A549 (cell line): ENCODE results near the gene SLC1A2. TPM values are rescaled to one million over a fixed set of nuclear protein-coding genes. Genes with fewer than 3 reads are reported as not detected.

Experiments used
- ATAC-seq, 2 experiments: fragments of 200-7000 bp in 1 of 2; fragments of >200 bp in 1 of 2; cut with Nextera tagmentation in 1 of 2; cut with Tn5 transposase in 1 of 2; 3 replicates each; pipeline versions ENCODE4 v1.8.0 to v1.9.1; 2018 to 2020; ENCODE audit warnings: mild to moderate bottlenecking in 1 of 2, moderate library complexity in 1 of 2
- CTCF ChIA-PET: fragments of 300-600 bp; sonication (Branson Sonifier 250); formaldehyde crosslinking; extraction: SDS; loops from one replicate; lab custom pipeline; 2021; ENCODE audit warnings: antibody characterized with exemption, inconsistent platforms; lab: Yijun Ruan, JAX
- POLR2A ChIA-PET: fragments of 350-600 bp; formaldehyde crosslinking; extraction: SDS; loops from one replicate; lab custom pipeline; 2021; ENCODE audit warnings: antibody characterized with exemption, inconsistent platforms; lab: Yijun Ruan, JAX
- DNase-seq, 2 experiments: peaks; one replicate each; pipeline versions ENCODE4 v3.0.0 to v3.0.0-alpha.2; 2011 to 2016; ENCODE audit warnings: low read depth in 1 of 2, low spot score in 1 of 2
- FAIRE-seq: peaks from 2 replicates; lab custom pipeline; 2011; peaks lifted over from hg19 to GRCh38; lab: Jason Lieb, UNC
- H3K27ac ChIP-seq, 2 experiments: fragments of >200 bp; sonication (Bioruptor Twin); formaldehyde crosslinking; 3 replicates each; pipeline ENCODE4 v1.5.1; 2016 to 2017
- H3K4me1 ChIP-seq: fragments of >200 bp; sonication (Bioruptor Twin); formaldehyde crosslinking; 3 replicates; pipeline ENCODE4 v1.6.1; 2016
- H3K4me2 ChIP-seq: fragments of >200 bp; sonication (Bioruptor Twin); formaldehyde crosslinking; 3 replicates; pipeline ENCODE4 v1.6.1; 2016
- H3K4me3 ChIP-seq: fragments of >200 bp; sonication (Bioruptor Twin); formaldehyde crosslinking; 3 replicates; pipeline ENCODE4 v1.5.1; 2016
- H3K9me3 ChIP-seq: fragments of >200 bp; sonication (Bioruptor Twin); formaldehyde crosslinking; 3 replicates; pipeline ENCODE4 v1.6.1; 2016
- ATOH8 ChIP-seq: fragments of 250-450 bp; sonication (Bioruptor Pico); IDR thresholded peaks from 2 replicates; pipeline ENCODE4 v1.5.0; 2020; ENCODE audit warnings: low read depth, mild to moderate bottlenecking, moderate library complexity
- CBX2 ChIP-seq: fragments of 200-600 bp; sonication (generic); IDR thresholded peaks from 2 replicates; pipeline ENCODE4 v1.6.1; 2016; ENCODE audit warnings: low read depth, mild to moderate bottlenecking, borderline replicate concordance
- GATA3 ChIP-seq: IDR thresholded peaks from 2 replicates; pipeline ENCODE4 v1.6.1; 2012; ENCODE audit warnings: borderline replicate concordance
- HES2 ChIP-seq: fragments of >200 bp; sonication (Bioruptor Twin); formaldehyde crosslinking; IDR thresholded peaks from 2 replicates; pipeline ENCODE4 v1.6.1; 2016
- HEYL ChIP-seq: fragments of 250-450 bp; sonication (Bioruptor Pico); IDR thresholded peaks from 2 replicates; pipeline ENCODE4 v1.8.0; 2021; ENCODE audit warnings: mild to moderate bottlenecking, moderate library complexity
- HOXB13 ChIP-seq: fragments of 250-450 bp; sonication (Bioruptor Pico); IDR thresholded peaks from 2 replicates; pipeline ENCODE4 v1.5.0; 2020; ENCODE audit warnings: low read depth, mild to moderate bottlenecking, moderate library complexity
- MAFK ChIP-seq: fragments of 450-650 bp; IDR thresholded peaks from 2 replicates; pipeline ENCODE4 v1.6.1; 2014; ENCODE audit not compliant: partially characterized antibody
- MYC ChIP-seq: IDR thresholded peaks from 2 replicates; pipeline ENCODE4 v1.6.1; 2012; ENCODE audit warnings: mild to moderate bottlenecking, inconsistent platforms, low read length, improper control_type of control experiment, borderline replicate concordance
- NPAS2 ChIP-seq: fragments of 250-450 bp; sonication (Bioruptor Pico); IDR thresholded peaks from 2 replicates; pipeline ENCODE4 v1.8.0; 2022; ENCODE audit warnings: mild to moderate bottlenecking, moderate library complexity, borderline replicate concordance
- RAD21 ChIP-seq, 2 experiments: fragments of >200 bp in 1 of 2; sonication (Bioruptor Twin) in 1 of 2; formaldehyde crosslinking in 1 of 2; IDR thresholded peaks in 1 of 2; conservative IDR thresholded peaks in 1 of 2; 2 replicates in 1 of 2; 3 replicates in 1 of 2; pipeline ENCODE4 v1.6.1; 2012 to 2018; ENCODE audit warnings: inconsistent platforms in 1 of 2
- RARB ChIP-seq: fragments of 250-450 bp; sonication (Bioruptor Pico); IDR thresholded peaks from 2 replicates; pipeline ENCODE4 v1.8.0; 2021; ENCODE audit warnings: mild to moderate bottlenecking, moderate library complexity
- RCOR1 ChIP-seq: fragments of 150-350 bp; IDR thresholded peaks from 2 replicates; pipeline ENCODE4 v1.6.1; 2014; ENCODE audit warnings: antibody characterized with exemption, low read length, low read depth
- REST ChIP-seq: fragments of 200-600 bp; sonication (generic); IDR thresholded peaks from 2 replicates; pipeline ENCODE4 v1.6.1; 2016; ENCODE audit warnings: antibody characterized with exemption, mild to moderate bottlenecking, moderate library complexity
- SMC3 ChIP-seq: fragments of >200 bp; sonication (Bioruptor Twin); formaldehyde crosslinking; IDR thresholded peaks from 3 replicates; pipeline ENCODE4 v1.6.1; 2018; ENCODE audit warnings: inconsistent platforms
- SREBF2 ChIP-seq: fragments of 450-650 bp; IDR thresholded peaks from 2 replicates; pipeline ENCODE4 v1.6.1; 2014; ENCODE audit warnings: mild to moderate bottlenecking, moderate library complexity
- TP53 ChIP-seq: fragments of 250-450 bp; sonication (Bioruptor Pico); IDR thresholded peaks from 2 replicates; pipeline ENCODE4 v1.5.0; 2021; ENCODE audit warnings: mild to moderate bottlenecking, moderate library complexity
- USF2 ChIP-seq: fragments of 450-650 bp; IDR thresholded peaks from 2 replicates; pipeline ENCODE4 v1.6.1; 2014; ENCODE audit warnings: antibody characterized with exemption
- ZNF302 ChIP-seq: fragments of 250-450 bp; sonication (Bioruptor Pico); IDR thresholded peaks from 2 replicates; pipeline ENCODE4 v1.9.0; 2021; ENCODE audit warnings: inconsistent platforms, mild to moderate bottlenecking, moderate library complexity
- WGBS: methylation state at CpG from one replicate; pipeline ENCODE4 v1.1.6; 2017; ENCODE audit errors: missing lambda C conversion rate; 5-methylcytosine and 5-hydroxymethylcytosine counted together
- polyA plus RNA-seq, 4 experiments: library from polyadenylated mRNA; depleted of rRNA in 3 of 4; stranded (reverse); fragments of >200 nt; fragmentation: RNase III in 1 of 4; extraction: RNeasy Plus Mini Kit Qiagen cat#74134 plus additional on column Dnase treatment in 1 of 4; gene quantifications; 2 replicates in 3 of 4; 3 replicates in 1 of 4; pipeline ENCODE4 v1.2.3, GENCODE V29; 2011 to 2017
- TF ChIP-seq, protein P1 (sequence below): fragments of 250-450 bp; sonication (Bioruptor Pico); IDR thresholded peaks from 2 replicates; pipeline ENCODE4 v1.5.0; 2021; ENCODE audit warnings: mild to moderate bottlenecking, moderate library complexity, borderline replicate concordance
- TF ChIP-seq, protein P2 (sequence below): IDR thresholded peaks from 2 replicates; pipeline ENCODE4 v1.6.1; 2012
- TF ChIP-seq, protein P3 (sequence below): fragments of 150-350 bp; IDR thresholded peaks from 2 replicates; pipeline ENCODE4 v1.6.1; 2014; ENCODE audit warnings: low read depth, mild to moderate bottlenecking, low read length

SLC1A2 gene
- polyA plus RNA-seq, 2 of the 4 experiments (the other 2 are of a cell fraction): 0.01 to 0.14 TPM

- TF ChIP-seq, protein P1, sequence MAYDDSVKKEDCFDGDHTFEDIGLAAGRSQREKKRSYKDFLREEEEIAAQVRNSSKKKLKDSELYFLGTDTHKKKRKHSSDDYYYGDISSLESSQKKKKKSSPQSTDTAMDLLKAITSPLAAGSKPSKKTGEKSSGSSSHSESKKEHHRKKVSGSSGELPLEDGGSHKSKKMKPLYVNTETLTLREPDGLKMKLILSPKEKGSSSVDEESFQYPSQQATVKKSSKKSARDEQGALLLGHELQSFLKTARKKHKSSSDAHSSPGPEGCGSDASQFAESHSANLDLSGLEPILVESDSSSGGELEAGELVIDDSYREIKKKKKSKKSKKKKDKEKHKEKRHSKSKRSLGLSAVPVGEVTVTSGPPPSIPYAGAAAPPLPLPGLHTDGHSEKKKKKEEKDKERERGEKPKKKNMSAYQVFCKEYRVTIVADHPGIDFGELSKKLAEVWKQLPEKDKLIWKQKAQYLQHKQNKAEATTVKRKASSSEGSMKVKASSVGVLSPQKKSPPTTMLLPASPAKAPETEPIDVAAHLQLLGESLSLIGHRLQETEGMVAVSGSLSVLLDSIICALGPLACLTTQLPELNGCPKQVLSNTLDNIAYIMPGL (CRISPR knock-in tag): no peak
- TF ChIP-seq GATA3 (no peak), SREBF2 (no peak), MAFK (no peak)
Observed at GRCh38 chr11:35326266-35326879, 93.0 kb downstream of the SLC1A2 start (continued).

- Histone ChIP-seq H3K27ac (no peak overlapping the region), H3K4me3 (no peak overlapping the region), H3K4me2 (no peak overlapping the region), H3K4me1 (no peaks in the 10 kb centered on the region), H3K9me3 (no peaks in the 10 kb centered on the region)
- TF ChIP-seq RARB (CRISPR knock-in tag): no peak
- TF ChIP-seq NPAS2 (CRISPR knock-in tag): no peak
- TF ChIP-seq HEYL: no peak
- TF ChIP-seq HOXB13: no peak
- TF ChIP-seq CBX2: no peak
- TF ChIP-seq ZNF302: no peak
- no peak for TF ChIP-seq RAD21 (conservative IDR thresholded peaks at IDR 0.05 in 1 of 2, IDR thresholded peaks at IDR 0.05 in 1 of 2)
- TF ChIP-seq GATA3: no peak
- no peak for TF ChIP-seq RCOR1
- TF ChIP-seq, protein P2, sequence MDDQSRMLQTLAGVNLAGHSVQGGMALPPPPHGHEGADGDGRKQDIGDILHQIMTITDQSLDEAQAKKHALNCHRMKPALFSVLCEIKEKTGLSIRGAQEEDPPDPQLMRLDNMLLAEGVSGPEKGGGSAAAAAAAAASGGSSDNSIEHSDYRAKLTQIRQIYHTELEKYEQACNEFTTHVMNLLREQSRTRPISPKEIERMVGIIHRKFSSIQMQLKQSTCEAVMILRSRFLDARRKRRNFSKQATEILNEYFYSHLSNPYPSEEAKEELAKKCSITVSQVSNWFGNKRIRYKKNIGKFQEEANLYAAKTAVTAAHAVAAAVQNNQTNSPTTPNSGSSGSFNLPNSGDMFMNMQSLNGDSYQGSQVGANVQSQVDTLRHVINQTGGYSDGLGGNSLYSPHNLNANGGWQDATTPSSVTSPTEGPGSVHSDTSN: no peak
- TF ChIP-seq REST: no peak
- TF ChIP-seq ATOH8: no peak
- TF ChIP-seq HES2: no peak
- no peak for TF ChIP-seq MYC
- no peak for TF ChIP-seq SMC3
- TF ChIP-seq, protein P3, sequence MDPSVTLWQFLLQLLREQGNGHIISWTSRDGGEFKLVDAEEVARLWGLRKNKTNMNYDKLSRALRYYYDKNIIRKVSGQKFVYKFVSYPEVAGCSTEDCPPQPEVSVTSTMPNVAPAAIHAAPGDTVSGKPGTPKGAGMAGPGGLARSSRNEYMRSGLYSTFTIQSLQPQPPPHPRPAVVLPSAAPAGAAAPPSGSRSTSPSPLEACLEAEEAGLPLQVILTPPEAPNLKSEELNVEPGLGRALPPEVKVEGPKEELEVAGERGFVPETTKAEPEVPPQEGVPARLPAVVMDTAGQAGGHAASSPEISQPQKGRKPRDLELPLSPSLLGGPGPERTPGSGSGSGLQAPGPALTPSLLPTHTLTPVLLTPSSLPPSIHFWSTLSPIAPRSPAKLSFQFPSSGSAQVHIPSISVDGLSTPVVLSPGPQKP: no peak
- TF ChIP-seq USF2: no peak
- no peak for TF ChIP-seq TP53
- DNase-seq (no peak), ATAC-seq (no peak), FAIRE-seq (no peak)
- CTCF ChIA-PET: interaction anchor here (0.7 kb wide), 1 partner anchor 9 kb away, joined by 3 read pairs; no protein-coding TSS in a partner anchor
- WGBS: 72% methylated on average over 3 of the region's 3 CpGs
- POLR2A ChIA-PET: no interaction called here
Observed at GRCh38 chr11:35324981-35325380, 94.4 kb downstream of the SLC1A2 start.
